Endothelial cell of umbilical vein (primary cell): ENCODE measurements around the gene SYCP2. TPM values are rescaled to one million over a fixed set of nuclear protein-coding genes. Genes with fewer than 3 reads are reported as not detected.

Experiments used
- BruUV-seq: library from RNA; stranded (reverse); fragments of 400-500 nt; replicated peaks from 2 replicates; lab custom pipeline; 2021; lab: Mats Ljungman, UMichigan
- CTCF ChIA-PET: fragments of 300-600, 350-600 bp; sonication (Branson Sonifier 250); formaldehyde crosslinking; loops from one replicate; lab custom pipeline; 2021; ENCODE audit warnings: antibody characterized with exemption, inconsistent platforms; lab: Charles Lee
- POLR2A ChIA-PET: fragments of 300-600, 350-600 bp; sonication (Branson Sonifier 250); formaldehyde crosslinking; loops from one replicate; lab custom pipeline; 2021; ENCODE audit warnings: antibody characterized with exemption, inconsistent platforms; lab: Charles Lee
- DNase-seq: peaks from one replicate; pipeline ENCODE4 v3.0.0-alpha.2; 2011; ENCODE audit warnings: low read depth, low spot score
- FAIRE-seq: peaks from 2 replicates; lab custom pipeline; 2011; peaks lifted over from hg19 to GRCh38; lab: Jason Lieb, UNC
- H2AFZ ChIP-seq: 2 replicates; pipeline ENCODE4 v1.6.0; 2012; ENCODE audit warnings: low read depth, low read length, control low read depth, inconsistent platforms
- H3K27ac ChIP-seq: 2 replicates; pipeline ENCODE4 v1.5.1; 2011; ENCODE audit warnings: low read depth, mild to moderate bottlenecking, control low read depth, low read length, moderate library complexity; ENCODE audit not compliant: insufficient read depth
- H3K27me3 ChIP-seq, 2 experiments: 2 replicates each; pipeline versions ENCODE4 v1.6.0 to v1.6.1; 2011; ENCODE audit warnings: low read length in 2 of 2, mixed read lengths in 1 of 2; ENCODE audit not compliant: control insufficient read depth in 2 of 2, insufficient read depth in 2 of 2
- H3K36me3 ChIP-seq, 2 experiments: 2 replicates in 1 of 2; 3 replicates in 1 of 2; pipeline ENCODE4 v1.5.1; 2011; ENCODE audit warnings: low read length in 2 of 2, mild to moderate bottlenecking in 1 of 2, moderate library complexity in 1 of 2; ENCODE audit not compliant: control insufficient read depth in 2 of 2, insufficient read depth in 2 of 2; ENCODE audit errors: extremely low read depth in 1 of 2
- H3K4me1 ChIP-seq: 3 replicates; pipeline ENCODE4 v1.5.1; 2011; ENCODE audit warnings: mild to moderate bottlenecking, low read length; ENCODE audit not compliant: control insufficient read depth, insufficient read depth; ENCODE audit errors: extremely low read depth
- H3K4me2 ChIP-seq: 2 replicates; pipeline ENCODE4 v1.6.1; 2011; ENCODE audit warnings: low read length, control low read depth, mixed read lengths; ENCODE audit not compliant: insufficient read depth
- H3K4me3 ChIP-seq, 3 experiments: fragments of 200-600 bp in 1 of 3; sonication (generic), shearing (Covaris generic) in 1 of 3; replicated peaks in 1 of 3; 2 replicates each; pipeline ENCODE4 v1.5.1; 2011 to 2016; ENCODE audit warnings: control low read depth in 3 of 3, low read length in 3 of 3, mild to moderate bottlenecking in 2 of 3, inconsistent platforms in 1 of 3, low read depth in 1 of 3, moderate library complexity in 1 of 3; ENCODE audit not compliant: insufficient read depth in 1 of 3
- H3K79me2 ChIP-seq: 2 replicates; pipeline ENCODE4 v1.6.0; 2012; ENCODE audit warnings: low read length, inconsistent platforms; ENCODE audit not compliant: control insufficient read depth, insufficient read depth
- H3K9ac ChIP-seq: replicated peaks from 2 replicates; pipeline ENCODE3; 2011; ENCODE audit warnings: low read length, control low read depth; ENCODE audit not compliant: insufficient read depth; ENCODE audit errors: extremely low read depth
- H3K9me1 ChIP-seq: replicated peaks from 3 replicates; pipeline ENCODE4 v1.6.0; 2011; ENCODE audit warnings: mild to moderate bottlenecking, low read length; ENCODE audit not compliant: control insufficient read depth, insufficient read depth; ENCODE audit errors: extremely low read depth
- H3K9me3 ChIP-seq: replicated peaks from 2 replicates; pipeline ENCODE4 v1.5.1; 2012; ENCODE audit warnings: low read length, inconsistent platforms; ENCODE audit not compliant: control insufficient read depth, insufficient read depth
- H4K20me1 ChIP-seq: replicated peaks from 2 replicates; pipeline ENCODE3; 2011; ENCODE audit warnings: mild to moderate bottlenecking, low read length; ENCODE audit not compliant: control insufficient read depth, insufficient read depth; ENCODE audit errors: extremely low read depth
- EZH2 ChIP-seq: IDR thresholded peaks from 2 replicates; pipeline ENCODE4 v1.6.1; 2012; ENCODE audit warnings: borderline replicate concordance, low read depth, mild to moderate bottlenecking, moderate library complexity, low read length, inconsistent platforms; ENCODE audit not compliant: severe bottlenecking
- FOS ChIP-seq: IDR thresholded peaks from 2 replicates; pipeline ENCODE4 v1.6.1; 2011; ENCODE audit warnings: mild to moderate bottlenecking, low read length, moderate library complexity, borderline replicate concordance; ENCODE audit not compliant: insufficient read depth
- GATA2 ChIP-seq: IDR thresholded peaks from 2 replicates; pipeline ENCODE4 v1.7.0; 2011; ENCODE audit warnings: low read depth, mild to moderate bottlenecking, moderate library complexity, mixed read lengths, low read length; ENCODE audit not compliant: insufficient read length, insufficient read depth
- JUN ChIP-seq: IDR thresholded peaks from 2 replicates; pipeline ENCODE4 v1.6.1; 2011; ENCODE audit warnings: borderline replicate concordance, low read depth; ENCODE audit not compliant: insufficient read length, insufficient read depth
- MYC ChIP-seq: IDR thresholded peaks from one replicate; pipeline ENCODE4 v1.6.1; 2011; ENCODE audit warnings: mild to moderate bottlenecking, low read depth, low read length
- POLR2A ChIP-seq: IDR thresholded peaks from 2 replicates; pipeline ENCODE4 v1.6.1; 2012; ENCODE audit warnings: low read depth, mild to moderate bottlenecking, control low read depth, low read length
- POLR2AphosphoS5 ChIP-seq: IDR thresholded peaks from 2 replicates; pipeline ENCODE4 v1.6.1; 2012; ENCODE audit warnings: low read depth, mild to moderate bottlenecking, control low read depth, low read length, moderate library complexity; ENCODE audit not compliant: insufficient read depth
- dilution Hi-C: fragments of 300-500 bp; cut with MboI; formaldehyde crosslinking; loops from one replicate; pipeline ENCODE4 v1.15.0; 2019; ENCODE audit warnings: low sequenced_read_pairs; ENCODE audit not compliant: extremely low pct_ligation_motif_present
- intact Hi-C: fragments of 100-400 bp; cut with micrococcal nuclease; formaldehyde crosslinking; loops from one replicate; pipeline ENCODE4 v1.10.0; 2022
- polyA plus RNA-seq, 4 experiments: library from polyadenylated mRNA; depleted of rRNA in 3 of 4; stranded (reverse) in 3 of 4; unstranded in 1 of 4; fragments of >200 nt; gene quantifications; 2 replicates each; pipeline versions ENCODE4 v1.2.1 to v1.2.3, GENCODE V29; 2011 to 2012; ENCODE audit warnings: missing spikeins in 1 of 4
- total RNA-seq: library from RNA; stranded (reverse); gene quantifications from 2 replicates; pipeline ENCODE4 v1.2.3, GENCODE V29; 2021
- TF ChIP-seq, protein P1 (sequence below), 2 donors: IDR thresholded peaks; 1 replicate in 1 of 2; 2 replicates in 1 of 2; pipeline ENCODE4 v1.5.1; 2011; ENCODE audit warnings: low read length in 2 of 2, mild to moderate bottlenecking in 2 of 2, moderate library complexity in 2 of 2, control low read depth in 1 of 2, inconsistent platforms in 1 of 2, low read depth in 1 of 2; ENCODE audit not compliant: insufficient read depth in 1 of 2; ENCODE audit errors: extremely low read depth in 1 of 2
- TF ChIP-seq, protein P2 (sequence below): IDR thresholded peaks from 2 replicates; pipeline ENCODE4 v1.6.1; 2011; ENCODE audit not compliant: insufficient read depth, insufficient read length

SYCP2 gene
- total and polyA plus RNA-seq, 2 donors (not counting 3 experiments of a cell fraction or from before 2014, with no cell fraction given), result 0.07 to 0.35 TPM

DNA sequence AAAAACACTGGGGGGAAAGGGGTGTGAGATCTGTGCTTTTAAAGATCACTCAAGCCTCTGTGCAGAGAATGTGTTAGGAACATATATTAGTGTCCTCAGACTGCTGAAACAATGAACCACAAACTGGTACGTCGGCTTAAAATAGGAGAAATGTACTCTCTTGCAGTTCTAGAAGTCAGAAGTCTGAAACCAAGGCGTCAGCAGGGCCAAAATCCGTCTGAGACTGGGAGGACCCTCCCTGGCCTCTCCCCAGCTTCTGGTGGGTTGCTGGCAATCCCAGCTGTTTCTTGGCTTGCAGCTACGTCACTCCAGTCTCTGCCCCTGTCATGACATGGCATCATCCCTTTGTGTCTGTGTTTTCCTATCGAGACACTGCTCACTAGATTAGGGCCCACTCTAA lies 28.7 kb upstream of the SYCP2 start:
- H3K36me3 ChIP-seq, result no peaks in the 10 kb centered on the region
- H3K4me1 ChIP-seq, result no peaks in the 10 kb centered on the region
- DNase-seq (no peak), FAIRE-seq (no peak)
- no peaks in the 10 kb centered on the region for H3K27me3 ChIP-seq
- intact Hi-C loops (no loop called here), dilution Hi-C loops (no loop called here)
- TF ChIP-seq JUN (no peak), EZH2 (no peak), POLR2A (no peak), FOS (no peak), POLR2AphosphoS5 (no peak), MYC (no peak), GATA2 (no peak)
- TF ChIP-seq, protein P1, sequence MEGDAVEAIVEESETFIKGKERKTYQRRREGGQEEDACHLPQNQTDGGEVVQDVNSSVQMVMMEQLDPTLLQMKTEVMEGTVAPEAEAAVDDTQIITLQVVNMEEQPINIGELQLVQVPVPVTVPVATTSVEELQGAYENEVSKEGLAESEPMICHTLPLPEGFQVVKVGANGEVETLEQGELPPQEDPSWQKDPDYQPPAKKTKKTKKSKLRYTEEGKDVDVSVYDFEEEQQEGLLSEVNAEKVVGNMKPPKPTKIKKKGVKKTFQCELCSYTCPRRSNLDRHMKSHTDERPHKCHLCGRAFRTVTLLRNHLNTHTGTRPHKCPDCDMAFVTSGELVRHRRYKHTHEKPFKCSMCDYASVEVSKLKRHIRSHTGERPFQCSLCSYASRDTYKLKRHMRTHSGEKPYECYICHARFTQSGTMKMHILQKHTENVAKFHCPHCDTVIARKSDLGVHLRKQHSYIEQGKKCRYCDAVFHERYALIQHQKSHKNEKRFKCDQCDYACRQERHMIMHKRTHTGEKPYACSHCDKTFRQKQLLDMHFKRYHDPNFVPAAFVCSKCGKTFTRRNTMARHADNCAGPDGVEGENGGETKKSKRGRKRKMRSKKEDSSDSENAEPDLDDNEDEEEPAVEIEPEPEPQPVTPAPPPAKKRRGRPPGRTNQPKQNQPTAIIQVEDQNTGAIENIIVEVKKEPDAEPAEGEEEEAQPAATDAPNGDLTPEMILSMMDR (IDR thresholded peaks at IDR 0.05; ENCODE audit: extremely low read depth in 1 of 2, insufficient read depth in 1 of 2, low read depth in 1 of 2, low read length in 2 of 2), result no peak
- TF ChIP-seq, protein P2, sequence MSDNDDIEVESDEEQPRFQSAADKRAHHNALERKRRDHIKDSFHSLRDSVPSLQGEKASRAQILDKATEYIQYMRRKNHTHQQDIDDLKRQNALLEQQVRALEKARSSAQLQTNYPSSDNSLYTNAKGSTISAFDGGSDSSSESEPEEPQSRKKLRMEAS, result no peak
- H3K4me2 ChIP-seq, result no peak overlapping the region
- H2AFZ ChIP-seq, result no peak overlapping the region
- no TSS peak for BruUV-seq
- H3K79me2 ChIP-seq, result no peaks in the 10 kb centered on the region
- H4K20me1 ChIP-seq, result no peaks in the 10 kb centered on the region
- no peaks in the 10 kb centered on the region for H3K9me3 ChIP-seq
- POLR2A ChIA-PET, result no interaction called here
- no peaks in the 10 kb centered on the region for H3K9me1 ChIP-seq
- CTCF ChIA-PET, result no interaction called here
- H3K4me3 ChIP-seq, result no peak overlapping the region
- H3K9ac ChIP-seq, result no peak overlapping the region
- no peak overlapping the region for H3K27ac ChIP-seq
